Measurements from ENCODE around the gene SCGB1A1. TPM values are rescaled to one million over a fixed set of nuclear protein-coding genes. Genes with fewer than 3 reads are reported as not detected.
A peak's percentile ranks its signal among the peaks of the same experiment; 100 is the strongest.

SCGB1A1 gene
- total RNA-seq, 6 experiments from 2014 or later: not detected

DNA sequence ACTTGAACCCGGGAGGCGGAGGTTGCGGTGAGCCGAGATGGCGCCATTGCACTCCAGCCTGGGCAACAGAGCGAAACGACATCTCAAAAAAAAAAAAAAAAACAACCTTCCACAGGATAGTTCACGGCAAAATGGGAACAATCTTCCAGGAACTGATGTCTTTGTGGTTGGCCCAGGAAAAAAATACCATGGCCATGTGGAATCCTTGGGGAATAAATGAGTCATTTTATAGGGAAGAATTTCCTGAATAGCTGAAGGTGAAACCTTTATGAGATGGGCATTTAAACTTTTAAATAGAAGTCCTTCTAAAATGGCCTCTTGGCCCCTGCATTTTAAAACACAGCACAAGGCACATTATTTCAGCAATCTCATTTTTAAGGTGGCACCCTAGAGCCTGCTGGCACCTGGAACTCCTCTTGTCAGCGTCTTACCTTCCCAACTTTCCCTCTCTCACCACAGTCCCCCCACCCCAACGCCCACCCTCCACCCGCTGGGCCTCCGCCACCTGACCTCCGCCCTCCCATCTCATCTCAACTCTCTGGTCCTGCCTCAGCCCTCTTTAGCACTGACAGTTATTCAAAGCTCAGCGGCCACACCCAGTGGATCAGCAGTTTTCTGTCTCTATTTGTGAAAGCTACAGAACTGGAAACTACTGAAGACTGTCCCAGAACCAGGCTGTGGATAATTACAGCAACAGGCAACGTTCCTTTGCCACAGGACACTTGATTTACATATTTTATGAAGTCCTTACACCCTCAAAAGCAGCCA lies 43.1 kb downstream of the SCGB1A1 start:
- TF ChIP-seq, protein P1, sequence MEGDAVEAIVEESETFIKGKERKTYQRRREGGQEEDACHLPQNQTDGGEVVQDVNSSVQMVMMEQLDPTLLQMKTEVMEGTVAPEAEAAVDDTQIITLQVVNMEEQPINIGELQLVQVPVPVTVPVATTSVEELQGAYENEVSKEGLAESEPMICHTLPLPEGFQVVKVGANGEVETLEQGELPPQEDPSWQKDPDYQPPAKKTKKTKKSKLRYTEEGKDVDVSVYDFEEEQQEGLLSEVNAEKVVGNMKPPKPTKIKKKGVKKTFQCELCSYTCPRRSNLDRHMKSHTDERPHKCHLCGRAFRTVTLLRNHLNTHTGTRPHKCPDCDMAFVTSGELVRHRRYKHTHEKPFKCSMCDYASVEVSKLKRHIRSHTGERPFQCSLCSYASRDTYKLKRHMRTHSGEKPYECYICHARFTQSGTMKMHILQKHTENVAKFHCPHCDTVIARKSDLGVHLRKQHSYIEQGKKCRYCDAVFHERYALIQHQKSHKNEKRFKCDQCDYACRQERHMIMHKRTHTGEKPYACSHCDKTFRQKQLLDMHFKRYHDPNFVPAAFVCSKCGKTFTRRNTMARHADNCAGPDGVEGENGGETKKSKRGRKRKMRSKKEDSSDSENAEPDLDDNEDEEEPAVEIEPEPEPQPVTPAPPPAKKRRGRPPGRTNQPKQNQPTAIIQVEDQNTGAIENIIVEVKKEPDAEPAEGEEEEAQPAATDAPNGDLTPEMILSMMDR (IDR thresholded peaks at IDR 0.05): no peak
- H3K27ac Mint-ChIP-seq: peak overlapping the region; percentile 19; the same call in 1 of the 2 replicates
- H3K4me3 Mint-ChIP-seq: no peak overlapping the region
- DNase-seq: peak; percentile 37
- no peaks in the 10 kb centered on the region for H3K9me3 Mint-ChIP-seq
- H3K4me1 Mint-ChIP-seq (ENCODE audit: low read depth): peaks cover 29% of the 10 kb centered on the region
- H3K36me3 Mint-ChIP-seq (ENCODE audit: low read depth): no peaks in the 10 kb centered on the region
- peaks cover 4% of the 10 kb centered on the region for H3K27me3 Mint-ChIP-seq (ENCODE audit: insufficient read depth)

DNA sequence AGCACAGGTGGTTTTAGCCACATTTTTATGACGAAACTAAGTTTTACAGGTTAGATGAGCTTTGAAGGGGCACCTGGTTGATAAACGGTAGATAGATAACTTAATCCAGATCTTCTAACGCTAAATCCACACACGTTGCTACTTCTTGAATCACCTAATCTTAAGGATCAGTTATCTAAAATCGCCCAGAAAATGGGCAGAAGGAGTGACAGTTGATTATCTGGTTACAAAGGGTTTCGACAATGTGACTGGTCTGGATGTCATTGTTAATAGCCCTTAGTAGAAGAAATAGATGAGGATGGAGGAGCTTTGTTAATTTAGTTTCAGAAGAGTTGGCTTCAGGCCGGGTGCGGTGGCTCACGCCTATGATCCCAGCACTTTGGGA lies 43.7 kb downstream of the SCGB1A1 start:
- TF ChIP-seq, protein P1 (IDR thresholded peaks at IDR 0.05): no peak
- no peaks in the 10 kb centered on the region for H3K36me3 Mint-ChIP-seq (ENCODE audit: low read depth)
- peaks cover 29% of the 10 kb centered on the region for H3K4me1 Mint-ChIP-seq (ENCODE audit: low read depth)
- DNase-seq: no peak
- no peak overlapping the region; the same call in 1 of the 2 replicates for H3K27ac Mint-ChIP-seq
- no peak overlapping the region for H3K4me3 Mint-ChIP-seq
- H3K27me3 Mint-ChIP-seq (ENCODE audit: insufficient read depth): peaks cover 2% of the 10 kb centered on the region; the same call in 1 of the 2 replicates
- no peaks in the 10 kb centered on the region for H3K9me3 Mint-ChIP-seq

DNA sequence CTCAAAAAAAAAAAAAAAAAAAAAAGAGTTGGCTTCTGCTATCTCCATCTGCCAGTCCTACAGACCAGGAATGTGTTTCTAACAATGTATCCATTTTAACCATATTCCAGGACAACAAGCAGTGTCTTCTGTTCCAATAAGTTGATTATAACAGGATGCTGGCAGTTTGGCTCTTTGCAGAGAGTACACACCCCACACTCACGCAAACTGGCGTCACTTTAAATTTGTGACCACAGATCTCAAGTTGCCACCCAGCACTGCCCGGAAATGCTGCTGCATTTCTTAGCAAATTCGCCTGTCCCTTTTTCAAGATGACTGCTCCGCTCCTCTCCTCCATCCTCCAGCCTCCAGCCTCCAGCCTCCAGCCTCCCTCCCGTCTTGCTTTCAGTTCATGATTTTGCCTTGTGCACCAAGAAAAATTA lies 44.3 kb downstream of the SCGB1A1 start:
- no peak overlapping the region for H3K4me3 Mint-ChIP-seq
- H3K36me3 Mint-ChIP-seq (ENCODE audit: low read depth): no peaks in the 10 kb centered on the region
- H3K27me3 Mint-ChIP-seq (ENCODE audit: insufficient read depth): peaks cover 2% of the 10 kb centered on the region; the same call in 1 of the 2 replicates
- DNase-seq: no peak
- H3K27ac Mint-ChIP-seq: no peak overlapping the region
- peaks cover 29% of the 10 kb centered on the region for H3K4me1 Mint-ChIP-seq (ENCODE audit: low read depth)
- TF ChIP-seq, protein P1 (IDR thresholded peaks at IDR 0.05): no peak
- H3K9me3 Mint-ChIP-seq: no peaks in the 10 kb centered on the region

DNA sequence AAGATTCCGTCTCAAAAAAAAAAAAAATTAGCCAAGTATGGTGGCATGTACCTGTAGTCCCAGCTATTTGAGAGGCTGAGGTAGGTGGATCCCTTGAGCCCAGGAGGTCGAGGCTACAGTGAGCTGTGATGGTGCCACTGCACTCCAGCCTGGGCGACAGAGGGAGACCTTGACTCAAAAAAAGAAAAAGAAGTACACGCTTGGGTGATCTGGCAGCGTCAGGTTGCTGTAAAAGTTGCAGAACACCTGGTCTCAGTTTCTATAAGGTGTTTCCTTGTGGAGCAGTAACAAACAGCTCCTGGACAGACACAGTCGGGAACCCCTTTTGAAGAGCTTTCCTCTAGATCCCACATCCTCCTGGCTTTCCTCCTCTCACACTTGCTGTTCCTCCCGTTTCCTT lies 45.8 kb downstream of the SCGB1A1 start:
- Mint-ChIP-seq H3K4me3 (no peak overlapping the region), H3K27me3 (ENCODE audit: insufficient read depth) (peaks cover 2% of the 10 kb centered on the region; the same call in 1 of the 2 replicates), H3K9me3 (no peaks in the 10 kb centered on the region), H3K4me1 (ENCODE audit: low read depth) (peaks cover 29% of the 10 kb centered on the region), H3K36me3 (ENCODE audit: low read depth) (no peaks in the 10 kb centered on the region), H3K27ac (no peak overlapping the region)
- no peak for DNase-seq
- TF ChIP-seq, protein P1 (IDR thresholded peaks at IDR 0.05): no peak

DNA sequence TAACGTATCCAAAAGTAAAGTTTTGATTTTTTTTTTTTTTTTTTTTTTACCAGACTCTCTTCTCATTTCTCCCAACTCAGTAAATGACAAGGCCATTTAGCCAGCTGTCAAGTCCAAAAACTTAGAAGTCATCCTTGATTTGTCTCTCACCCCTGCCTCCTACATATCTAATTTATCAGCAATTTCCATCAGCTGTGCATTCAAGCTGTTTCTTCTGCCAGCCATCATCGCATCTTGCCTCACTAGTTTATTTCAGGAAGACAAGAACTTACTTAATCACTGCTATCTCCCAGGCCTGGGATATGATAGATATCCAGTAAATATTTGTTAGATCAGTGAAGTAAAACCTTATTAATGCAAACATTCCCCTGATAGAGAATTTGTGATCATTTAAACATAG lies 47.6 kb downstream of the SCGB1A1 start:
- Mint-ChIP-seq H3K4me1 (ENCODE audit: low read depth) (peaks cover 24% of the 10 kb centered on the region), H3K9me3 (no peaks in the 10 kb centered on the region), H3K4me3 (no peak overlapping the region), H3K27ac (no peak overlapping the region), H3K36me3 (ENCODE audit: low read depth) (no peaks in the 10 kb centered on the region), H3K27me3 (ENCODE audit: insufficient read depth) (peaks cover 2% of the 10 kb centered on the region; the same call in 1 of the 2 replicates)
- TF ChIP-seq, protein P1 (IDR thresholded peaks at IDR 0.05): no peak
- no peak for DNase-seq
